AG04450 (cell line): Measurements from ENCODE around the gene VMAC. TPM values are rescaled to one million over a fixed set of nuclear protein-coding genes. Genes with fewer than 3 reads are reported as not detected.
"Not testable (repeated sequence)": the region's sequence is repeated elsewhere in the genome, so short reads cannot be mapped to it uniquely, and the experiment has no call there.

Experiments
- CTCF ChIA-PET: fragments of 300-600, 350-600 bp; formaldehyde crosslinking; extraction: SDS; loops from one replicate; lab custom pipeline; 2022; ENCODE audit warnings: antibody characterized with exemption, inconsistent platforms; lab: Charles Lee
- POLR2A ChIA-PET: fragments of 350-600 bp; formaldehyde crosslinking; extraction: SDS; loops from one replicate; lab custom pipeline; 2021; ENCODE audit warnings: antibody characterized with exemption, inconsistent platforms; lab: Yijun Ruan, JAX
- DNase-seq: peaks from one replicate; pipeline ENCODE4 v3.0.0-alpha.2; 2011; ENCODE audit warnings: low read depth, low spot score
- H3K27ac ChIP-seq: one replicate; pipeline ENCODE4 v1.5.1; 2012; ENCODE audit warnings: low read depth, low read length, control low read depth
- H3K27me3 ChIP-seq: one replicate; pipeline ENCODE4 v1.6.0; 2012; ENCODE audit warnings: low read length; ENCODE audit not compliant: control insufficient read depth, insufficient read depth
- H3K4me3 ChIP-seq: 2 replicates; pipeline ENCODE4 v1.5.1; 2011; ENCODE audit warnings: mild to moderate bottlenecking, low read depth, low read length, control low read depth
- H3K9me3 ChIP-seq: 2 replicates; pipeline ENCODE4 v1.5.1; 2012; ENCODE audit warnings: low read length; ENCODE audit not compliant: control insufficient read depth, insufficient read depth
- CTCF ChIP-seq: IDR thresholded peaks from 2 replicates; pipeline ENCODE4 v1.5.1; 2011; ENCODE audit warnings: low read depth, low read length, control low read depth, inconsistent platforms
- polyA plus RNA-seq: library from polyadenylated mRNA; depleted of rRNA; stranded (reverse); fragments of >200 nt; gene quantifications from 2 replicates; pipeline ENCODE4 v1.2.3, GENCODE V29; 2011

The VMAC gene
- polyA plus RNA-seq, 1 experiment = 2.5 TPM

DNA sequence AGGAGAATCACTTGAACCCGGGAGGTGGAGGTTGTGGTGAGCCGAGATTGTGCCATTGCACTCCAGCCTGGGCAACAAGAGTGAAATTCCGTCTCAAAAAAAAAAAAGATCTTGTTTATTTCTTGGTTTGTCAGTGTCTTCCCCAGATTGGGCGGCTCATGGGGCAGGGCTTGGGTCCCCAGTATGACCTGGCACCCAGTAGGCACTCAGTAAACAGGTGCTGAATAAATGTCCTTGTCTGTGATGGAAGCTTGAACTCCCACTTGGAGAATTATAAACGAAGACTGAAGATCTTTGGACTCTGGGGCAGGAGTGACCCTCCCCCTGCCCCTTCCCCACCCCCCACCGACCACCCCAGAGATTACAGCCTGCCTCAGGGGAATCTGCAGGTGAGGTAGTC lies 24.5 kb upstream of the VMAC start:
- Histone ChIP-seq H3K27ac (no peak overlapping the region), H3K9me3 (no peaks in the 10 kb centered on the region; the same call in 1 of the 2 replicates), H3K27me3 (peaks cover 6% of the 10 kb centered on the region), H3K4me3 (no peak overlapping the region)
- no peak for TF ChIP-seq CTCF
- CTCF ChIA-PET = interaction anchor here (3.9 kb wide), 1 partner anchor 76 kb away, joined by 20 read pairs; no protein-coding TSS in a partner anchor
- no peak for DNase-seq
- POLR2A ChIA-PET = interaction anchor here (0.5 to 0.7 kb wide), 2 partner anchors 51 to 74 kb away, joined by 3 read pairs; no protein-coding TSS in a partner anchor

DNA sequence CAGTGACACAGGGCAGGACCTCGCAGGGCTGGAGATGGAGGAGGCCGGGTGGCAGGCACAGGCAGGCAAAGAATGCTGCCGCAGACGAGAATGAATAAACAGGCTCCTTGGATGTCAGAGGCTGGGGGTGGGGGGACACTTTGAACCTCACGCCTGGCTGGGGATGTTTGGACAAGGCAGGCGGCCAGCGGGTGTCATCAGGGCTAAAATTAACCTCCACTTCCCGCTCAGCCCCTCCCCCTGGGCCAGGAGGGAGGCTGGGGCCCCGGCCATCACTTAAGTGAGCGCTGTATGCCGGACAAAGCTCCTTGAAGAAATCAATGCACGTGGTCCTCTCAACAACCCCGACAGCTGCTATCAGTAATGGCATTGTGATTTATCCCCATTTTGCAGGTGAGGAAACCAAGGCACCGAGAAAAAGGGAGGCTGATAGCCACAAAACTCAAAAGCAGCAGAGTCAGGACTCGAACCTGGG lies 24.0 kb upstream of the VMAC start:
- TF ChIP-seq CTCF = no peak
- peak overlapping the region; percentile 11 for H3K27ac ChIP-seq
- peak; percentile 62 for DNase-seq
- ChIA-PET POLR2A (interaction anchor here (0.5 to 0.7 kb wide), 2 partner anchors 51 to 74 kb away, joined by 3 read pairs; no protein-coding TSS in a partner anchor), CTCF (interaction anchor here (3.9 kb wide), 1 partner anchor 77 kb away, joined by 20 read pairs; no protein-coding TSS in a partner anchor)
- H3K4me3 ChIP-seq = no peak overlapping the region
- H3K9me3 ChIP-seq = no peaks in the 10 kb centered on the region; the same call in 1 of the 2 replicates
- H3K27me3 ChIP-seq = peaks cover 6% of the 10 kb centered on the region

GRCh38 chr19:5881543-5882299 lies 23.0 kb upstream of the VMAC start:
- H3K27ac ChIP-seq = no peak overlapping the region
- H3K4me3 ChIP-seq = no peak overlapping the region
- DNase-seq = no peak
- POLR2A ChIA-PET = no interaction called here
- no peak for TF ChIP-seq CTCF
- peaks cover 4% of the 10 kb centered on the region; the same call in 1 of the 2 replicates for H3K9me3 ChIP-seq
- peaks cover 2% of the 10 kb centered on the region for H3K27me3 ChIP-seq
- CTCF ChIA-PET = interaction anchor here (4.2 kb wide), 1 partner anchor 78 kb away, joined by 19 read pairs; no protein-coding TSS in a partner anchor

DNA sequence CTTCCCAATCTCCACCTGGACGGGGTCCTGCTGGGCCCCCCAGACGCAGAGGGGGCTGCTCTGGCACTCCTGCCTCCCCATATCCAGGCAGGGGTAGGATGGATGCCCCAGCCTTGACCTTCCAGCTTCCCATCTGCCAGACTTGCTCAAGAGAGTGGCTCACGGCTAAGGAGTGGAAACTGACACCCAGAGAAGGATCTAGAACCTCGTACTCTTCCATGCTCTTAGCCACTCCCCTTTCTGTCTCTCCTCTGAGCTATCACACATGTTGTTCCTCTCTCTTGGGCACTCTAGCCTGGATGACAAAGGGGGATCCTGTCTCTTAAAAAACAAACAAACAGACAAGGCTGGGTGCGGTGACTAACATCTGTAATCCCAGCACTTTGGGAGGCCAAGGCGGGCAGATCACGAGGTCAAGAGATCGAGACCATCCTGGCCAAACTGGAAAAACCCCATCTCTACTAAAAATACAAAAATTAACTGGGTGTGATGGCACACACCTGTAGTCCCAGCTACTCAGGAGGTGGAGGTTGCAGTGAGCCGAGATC lies 22.2 kb upstream of the VMAC start:
- no peak overlapping the region for H3K4me3 ChIP-seq
- peaks cover 4% of the 10 kb centered on the region; the same call in 1 of the 2 replicates for H3K9me3 ChIP-seq
- no peak overlapping the region for H3K27ac ChIP-seq
- DNase-seq = no peak
- peaks cover 2% of the 10 kb centered on the region for H3K27me3 ChIP-seq
- no peak for TF ChIP-seq CTCF
- POLR2A ChIA-PET = interaction anchor here (1.4 kb wide), 1 partner anchor 21 kb away, joined by 5 read pairs; the partner anchor contains the start of gene NDUFA11
- CTCF ChIA-PET = interaction anchor here (0.7 to 4.2 kb wide), 2 partner anchors 78 to 111 kb away, joined by 3 to 19 read pairs; no protein-coding TSS in a partner anchor

DNA sequence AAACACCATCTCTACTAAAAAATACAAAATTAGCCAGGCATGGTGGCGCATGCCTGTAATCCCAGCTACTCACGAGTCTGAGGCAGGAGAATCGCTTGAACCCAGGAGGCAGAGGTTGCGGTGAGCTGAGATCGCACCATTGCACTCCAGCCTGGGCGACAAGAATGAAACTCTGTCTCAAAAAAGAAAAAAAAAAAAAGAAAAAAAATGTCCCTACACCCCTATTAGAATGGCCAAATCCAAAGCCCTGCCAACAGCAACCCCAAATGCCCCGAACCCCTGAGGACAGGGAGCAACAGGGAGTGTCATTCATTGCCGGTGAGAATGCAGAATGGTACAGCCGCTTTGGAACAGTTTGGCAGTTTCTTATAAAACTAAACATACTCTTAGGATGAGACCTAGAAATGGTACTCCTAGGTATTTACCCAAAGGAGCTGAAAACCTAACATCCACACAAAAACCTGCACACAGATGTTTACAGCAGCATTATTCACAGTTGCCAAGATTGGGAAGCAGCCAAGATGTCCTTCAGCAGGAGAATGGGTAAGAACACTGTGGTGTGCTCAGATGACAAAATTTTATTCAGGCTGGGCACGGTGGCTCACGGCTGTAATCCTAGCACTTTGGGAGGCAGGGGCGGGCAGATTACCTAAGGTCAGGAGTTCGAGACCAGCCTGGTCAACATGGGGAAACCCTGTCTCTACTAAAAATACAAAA lies 21.4 kb upstream of the VMAC start:
- ChIA-PET POLR2A (interaction anchor here (1.4 kb wide), 1 partner anchor 20 kb away, joined by 5 read pairs; the partner anchor contains the start of gene NDUFA11), CTCF (interaction anchor here (0.7 to 4.2 kb wide), 2 partner anchors 79 to 110 kb away, joined by 3 to 19 read pairs; no protein-coding TSS in a partner anchor)
- not testable (repeated sequence) for H3K27me3 ChIP-seq, H3K27ac ChIP-seq, H3K4me3 ChIP-seq, DNase-seq, H3K9me3 ChIP-seq

DNA sequence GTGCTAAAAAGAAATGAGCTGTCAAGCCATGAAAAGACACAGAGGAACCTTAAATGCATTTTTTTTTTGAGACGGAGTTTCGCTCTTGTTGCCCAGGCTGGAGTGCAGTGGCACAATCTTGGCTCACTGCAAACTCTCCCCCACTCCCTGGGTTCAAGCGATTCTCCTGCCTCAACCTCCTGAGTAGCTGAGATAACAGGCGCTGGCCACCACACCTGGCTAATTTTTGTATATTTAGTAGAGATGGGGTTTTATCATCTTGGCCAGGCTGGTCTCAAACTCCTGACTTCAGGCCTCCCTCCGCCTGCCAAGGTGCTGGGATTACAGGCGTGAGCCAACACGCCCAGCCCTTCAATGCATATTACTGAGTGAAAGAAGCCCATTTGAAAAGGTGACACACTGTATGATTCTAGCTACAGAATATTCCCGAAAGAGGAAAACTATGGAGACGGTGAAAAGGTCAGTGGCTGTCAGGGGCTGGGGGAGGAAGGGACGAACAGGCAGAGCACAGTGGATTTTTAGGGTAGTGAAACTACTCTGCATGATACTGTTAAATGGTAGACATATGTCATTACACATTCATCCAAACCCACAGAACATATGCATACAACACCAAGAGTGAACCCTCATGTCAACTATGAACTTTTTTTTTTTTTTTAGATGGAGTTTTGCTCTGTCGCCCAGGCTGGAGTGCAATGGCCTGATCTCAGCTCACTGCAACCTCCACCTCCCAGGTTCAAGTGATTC lies 20.4 kb upstream of the VMAC start:
- H3K9me3 ChIP-seq, DNase-seq, H3K27ac ChIP-seq, H3K27me3 ChIP-seq, H3K4me3 ChIP-seq: not testable (repeated sequence)
- ChIA-PET POLR2A (interaction anchor here (0.7 kb wide), 1 partner anchor 9 kb away, joined by 4 read pairs; no protein-coding TSS in a partner anchor), CTCF (interaction anchor here (4.2 kb wide), 1 partner anchor 80 kb away, joined by 19 read pairs; no protein-coding TSS in a partner anchor)
